SK-N-SH (cell line): ENCODE results near the gene SLC10A7. TPM values are rescaled to one million over a fixed set of nuclear protein-coding genes. Genes with fewer than 3 reads are reported as not detected.

Source experiments
- CTCF ChIA-PET: fragments of 300-600, 350-600 bp; formaldehyde crosslinking; extraction: SDS; loops from one replicate; lab custom pipeline; 2021; lab: Yijun Ruan, JAX
- POLR2A ChIA-PET: fragments of 350-600 bp; sonication (Branson Sonifier 250); formaldehyde crosslinking; extraction: SDS; loops from one replicate; lab custom pipeline; 2020; ENCODE audit warnings: antibody characterized with exemption, inconsistent platforms; lab: Yijun Ruan, JAX
- DNase-seq: peaks from one replicate; pipeline ENCODE4 v3.0.0; 2012
- H2AFZ ChIP-seq: fragments of 200-600 bp; sonication (generic); 2 replicates; pipeline ENCODE4 v1.8.1; 2016; ENCODE audit warnings: antibody characterized with exemption, mild to moderate bottlenecking, low read depth
- H3F3A ChIP-seq: fragments of 200-600 bp; sonication (generic); replicated peaks from 2 replicates; pipeline ENCODE3; 2016; ENCODE audit warnings: antibody characterized with exemption, mild to moderate bottlenecking; ENCODE audit not compliant: insufficient read depth
- H3K27ac ChIP-seq, 2 experiments: fragments of 200-500 bp in 1 of 2; fragments of 200-600 bp in 1 of 2; sonication (Bioruptor generic) in 1 of 2; sonication (generic), shearing (Covaris generic) in 1 of 2; 2 replicates each; pipeline versions ENCODE4 v1.5.1 to v1.6.1; 2014 to 2016; ENCODE audit warnings: low read depth in 2 of 2, inconsistent platforms in 1 of 2, low read length in 1 of 2, mild to moderate bottlenecking in 1 of 2, mixed read lengths in 1 of 2
- H3K27me3 ChIP-seq: fragments of 200-600 bp; sonication (generic), shearing (Covaris generic); 2 replicates; pipeline ENCODE4 v1.6.1; 2016; ENCODE audit warnings: mixed run types; ENCODE audit not compliant: insufficient read depth
- H3K36me3 ChIP-seq, 2 experiments: fragments of 200-500 bp in 1 of 2; fragments of 200-600 bp in 1 of 2; sonication (Bioruptor generic) in 1 of 2; sonication (generic) in 1 of 2; replicated peaks in 1 of 2; 2 replicates each; pipeline versions ENCODE3 to v1.5.1; 2014 to 2016; ENCODE audit warnings: low read length in 1 of 2, mild to moderate bottlenecking in 1 of 2; ENCODE audit not compliant: insufficient read depth in 2 of 2, control insufficient read depth in 1 of 2
- H3K4me1 ChIP-seq, 2 experiments: fragments of 200-500 bp in 1 of 2; fragments of 200-600 bp in 1 of 2; sonication (Bioruptor generic) in 1 of 2; sonication (generic), shearing (Covaris generic) in 1 of 2; 2 replicates each; pipeline versions ENCODE4 v1.5.1 to v1.6.1; 2014 to 2016; ENCODE audit warnings: low read depth in 1 of 2, low read length in 1 of 2, mixed run types in 1 of 2; ENCODE audit not compliant: insufficient read depth in 2 of 2, control insufficient read depth in 1 of 2
- H3K4me2 ChIP-seq: fragments of 200-600 bp; sonication (generic), shearing (Covaris generic); 2 replicates; pipeline ENCODE4 v1.6.1; 2017; ENCODE audit warnings: mixed run types
- H3K4me3 ChIP-seq, 2 experiments: fragments of 200-500 bp in 1 of 2; fragments of 200-600 bp in 1 of 2; sonication (Bioruptor generic) in 1 of 2; sonication (generic), shearing (Covaris generic) in 1 of 2; 2 replicates each; pipeline versions ENCODE4 v1.5.1 to v1.8.1; 2014 to 2016; ENCODE audit warnings: low read depth in 2 of 2, inconsistent platforms in 1 of 2, low read length in 1 of 2, mild to moderate bottlenecking in 1 of 2, mixed read lengths in 1 of 2, moderate library complexity in 1 of 2
- H3K79me2 ChIP-seq: fragments of 200-600 bp; sonication (generic); 2 replicates; pipeline ENCODE4 v1.8.1; 2017; ENCODE audit warnings: mild to moderate bottlenecking; ENCODE audit not compliant: insufficient read depth
- H3K9ac ChIP-seq: fragments of 200-600 bp; sonication (generic); 2 replicates; pipeline ENCODE4 v1.6.1; 2017; ENCODE audit warnings: mixed run types
- H3K9me2 ChIP-seq: fragments of 200-600 bp; sonication (generic); 2 replicates; pipeline ENCODE4 v1.6.1; 2017; ENCODE audit warnings: mixed run types
- H3K9me3 ChIP-seq: fragments of 200-600 bp; sonication (generic); 2 replicates; pipeline ENCODE4 v1.6.1; 2017; ENCODE audit warnings: mixed run types, mild to moderate bottlenecking, moderate library complexity
- H4K20me1 ChIP-seq: fragments of 200-600 bp; sonication (generic); 2 replicates; pipeline ENCODE4 v1.6.1; 2017; ENCODE audit warnings: mild to moderate bottlenecking, mixed run types; ENCODE audit not compliant: insufficient read depth
- CHD2 ChIP-seq: fragments of 150-350 bp; IDR thresholded peaks from 2 replicates; pipeline ENCODE4 v1.6.1; 2018; ENCODE audit warnings: low read length; ENCODE audit not compliant: partially characterized antibody
- ELF1 ChIP-seq: IDR thresholded peaks from 2 replicates; pipeline ENCODE4 v1.4.0; 2012
- EP300 ChIP-seq, 2 experiments: IDR thresholded peaks; 2 replicates each; pipeline versions ENCODE4 v1.4.0 to v1.6.1; 2012; ENCODE audit warnings: borderline replicate concordance in 1 of 2, low read depth in 1 of 2, low read length in 1 of 2
- GABPA ChIP-seq: IDR thresholded peaks from 2 replicates; pipeline ENCODE4 v1.4.0; 2012; ENCODE audit warnings: low read depth, mild to moderate bottlenecking
- GATA2 ChIP-seq: sonication (generic); formaldehyde crosslinking; IDR thresholded peaks from 2 replicates; pipeline ENCODE4 v1.5.0; 2020; ENCODE audit warnings: mild to moderate bottlenecking, missing genetic modification reagents
- MEF2A ChIP-seq: IDR thresholded peaks from 2 replicates; pipeline ENCODE4 v1.4.0; 2012; ENCODE audit warnings: low read depth, borderline replicate concordance
- PBX3 ChIP-seq: IDR thresholded peaks from 2 replicates; pipeline ENCODE4; 2012
- RCOR1 ChIP-seq: fragments of 150-350 bp; IDR thresholded peaks from 2 replicates; pipeline ENCODE4 v1.6.1; 2017; ENCODE audit warnings: antibody characterized with exemption, low read length
- RFX5 ChIP-seq: IDR thresholded peaks from 2 replicates; pipeline ENCODE4 v1.6.1; 2012; ENCODE audit warnings: mild to moderate bottlenecking, improper control_type of control experiment, low read length
- RXRA ChIP-seq: IDR thresholded peaks from 2 replicates; pipeline ENCODE4 v1.4.0; 2012; ENCODE audit warnings: low read depth, mild to moderate bottlenecking, borderline replicate concordance
- SIN3A ChIP-seq: IDR thresholded peaks from 2 replicates; pipeline ENCODE4 v1.6.1; 2012; ENCODE audit warnings: low read depth, mild to moderate bottlenecking, low read length, moderate library complexity, borderline replicate concordance
- TAF1 ChIP-seq: IDR thresholded peaks from 2 replicates; pipeline ENCODE4 v1.6.1; 2012; ENCODE audit warnings: low read depth, mild to moderate bottlenecking, low read length, moderate library complexity, borderline replicate concordance
- YY1 ChIP-seq: IDR thresholded peaks from 2 replicates; pipeline ENCODE4 v1.4.0; 2012; ENCODE audit warnings: low read depth, mild to moderate bottlenecking
- WGBS: methylation state at CpG from one replicate; pipeline ENCODE4 v1.1.6; 2017; ENCODE audit warnings: low lambda C conversion rate; 5-methylcytosine and 5-hydroxymethylcytosine counted together
- polyA plus RNA-seq, 3 experiments: library from polyadenylated mRNA; depleted of rRNA; stranded (reverse); fragments of >200 nt; gene quantifications; 2 replicates each; pipeline ENCODE4 v1.2.3, GENCODE V29; 2012

SLC10A7 gene
- polyA plus RNA-seq, 1 of the 3 experiments (the other 2 are of a cell fraction) = 3.3 TPM

GRCh38 chr4:146488495-146489174 lies 33.1 kb downstream of the SLC10A7 start:
- ChIA-PET POLR2A (no interaction called here), CTCF (interaction anchor here (0.6 kb wide), 1 partner anchor 21 kb away, joined by 3 read pairs; no protein-coding TSS in a partner anchor)
- no peaks in the 10 kb centered on the region for H3K79me2 ChIP-seq

DNA sequence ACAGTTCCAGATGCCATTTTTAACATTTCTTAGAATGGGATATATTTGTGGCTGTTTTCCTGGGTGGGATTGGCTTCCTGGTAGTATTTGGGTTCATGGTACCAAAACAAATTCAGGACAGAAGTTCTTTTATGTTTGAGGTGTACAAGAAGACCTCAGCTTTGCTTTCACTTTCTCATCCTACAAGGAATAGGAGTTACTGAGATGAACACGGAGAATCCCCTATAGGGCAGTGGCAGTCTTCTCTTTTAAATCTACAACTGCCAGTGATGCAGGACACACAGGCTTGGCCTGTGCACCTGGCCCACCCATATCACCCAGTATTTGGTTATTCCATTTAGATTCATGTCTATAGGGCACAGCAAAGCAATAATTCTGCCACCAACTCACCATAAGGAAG lies 35.2 kb downstream of the SLC10A7 start:
- H3K27me3 ChIP-seq = no peaks in the 10 kb centered on the region
- CTCF ChIA-PET = no interaction called here
- no peak for DNase-seq
- TF ChIP-seq PBX3 = no peak
- TF ChIP-seq RCOR1 = no peak
- TF ChIP-seq, all 33 proteins: peak for 0
- no peak overlapping the region for H3K9ac ChIP-seq
- no peak overlapping the region for H3K4me3 ChIP-seq
- H3K9me2 ChIP-seq = no peaks in the 10 kb centered on the region
- H3K27ac ChIP-seq = no peak overlapping the region
- POLR2A ChIA-PET = no interaction called here
- H4K20me1 ChIP-seq = no peaks in the 10 kb centered on the region
- no peaks in the 10 kb centered on the region for H3K79me2 ChIP-seq
- no peak overlapping the region for H3K4me2 ChIP-seq
- H3K36me3 ChIP-seq = peaks cover 0 to 5% of the 10 kb centered on the region in 2 experiments
- H3K9me3 ChIP-seq = peaks cover 2% of the 10 kb centered on the region; the same call in 1 of the 2 replicates
- no peaks in the 10 kb centered on the region for H3F3A ChIP-seq
- no peak overlapping the region for H2AFZ ChIP-seq
- 93% methylated on average over 1 of the region's 1 CpG for WGBS
- H3K4me1 ChIP-seq = peaks cover 0 to 28% of the 10 kb centered on the region in 2 experiments; a peak in 1 of 4 replicates

More at GRCh38 chr4:146488495-146489174, 33.1 kb downstream of the SLC10A7 start:
- H3K9me3 ChIP-seq = 0 out of 2 replicates have a peak, but pooled peaks cover 1% of the 10 kb centered on the region
- DNase-seq = no peak
- no peaks in the 10 kb centered on the region for H3F3A ChIP-seq
- no peak overlapping the region for H3K9ac ChIP-seq
- TF ChIP-seq RFX5 = no peak
- TF ChIP-seq GABPA = no peak
- TF ChIP-seq TAF1 = no peak
- no peak for TF ChIP-seq ELF1
- TF ChIP-seq MEF2A = no peak
- no peak for TF ChIP-seq YY1
- no peak for TF ChIP-seq RXRA
- no peak for TF ChIP-seq GATA2 (CRISPR knock-in tag)
- TF ChIP-seq EP300 (IDR thresholded peaks at IDR 0.05; ENCODE audit: borderline replicate concordance in 1 of 2, low read depth in 1 of 2, low read length in 1 of 2) = no peak
- TF ChIP-seq SIN3A = no peak
- no peak for TF ChIP-seq CHD2
- TF ChIP-seq, all 33 proteins: peak for 0
- Histone ChIP-seq H3K4me1 (peaks cover 0 to 28% of the 10 kb centered on the region in 2 experiments; a peak in 1 of 4 replicates), H3K9me2 (no peaks in the 10 kb centered on the region), H3K4me3 (no peak overlapping the region), H3K27me3 (no peaks in the 10 kb centered on the region), H3K4me2 (no peak overlapping the region), H4K20me1 (no peaks in the 10 kb centered on the region), H2AFZ (no peak overlapping the region), H3K36me3 (no peaks in the 10 kb centered on the region), H3K27ac (no peak overlapping the region)
- WGBS = 82% methylated on average over 3 of the region's 3 CpGs
